ENCODE results near the gene MTAP. TPM values are rescaled to one million over a fixed set of nuclear protein-coding genes. Genes with fewer than 3 reads are reported as not detected.

The MTAP gene
- total and polyA plus RNA-seq, 10 donors, result 11.9 to 56.3 (median 42.1) TPM

GRCh38 chr9:21875893-21876292 is 73.5 kb downstream of the MTAP start:
- Histone ChIP-seq H3K27ac (no peak overlapping the region), H3K36me3 (peaks cover 0 to 49% (median 5%) of the 10 kb centered on the region in 6 donors), H3K27me3 (replicated peaks in 1 of 7) (no peaks in the 10 kb centered on the region), H3K4me1 (no peaks in the 10 kb centered on the region), H3K4me3 (no peak overlapping the region), H3K9me3 (peaks cover 0 to 42% (median 24%) of the 10 kb centered on the region in 8 donors)
- 81 to 90% (median 84%) methylated on average over 4 of the region's 4 CpGs for WGBS, 5 donors
- no peak for DNase-seq
- TF ChIP-seq CTCF (IDR thresholded peaks at IDR 0.05 in 8 of 11, conservative IDR thresholded peaks at IDR 0.05 in 3 of 11), result no peak
- no peak for TF ChIP-seq POLR2A (IDR thresholded peaks at IDR 0.05)
- TF ChIP-seq POLR2AphosphoS5 (IDR thresholded peaks at IDR 0.05), result no peak
- intact Hi-C loops (cut with DNase I; ENCODE audit: low total_unique reads), result no loop called here

- Histone ChIP-seq H3K9me3 (peaks cover 0 to 50% (median 40%) of the 10 kb centered on the region in 8 donors), H3K36me3 (peaks cover 0 to 42% (median 5%) of the 10 kb centered on the region in 6 donors), H3K27me3 (replicated peaks in 1 of 7) (no peaks in the 10 kb centered on the region), H3K4me3 (no peak overlapping the region), H3K27ac (no peak overlapping the region), H3K4me1 (no peaks in the 10 kb centered on the region)
- no peak for DNase-seq
- intact Hi-C loops (cut with DNase I; ENCODE audit: low total_unique reads), result no loop called here
- no peak for TF ChIP-seq POLR2A (IDR thresholded peaks at IDR 0.05)
- no peak for TF ChIP-seq CTCF (IDR thresholded peaks at IDR 0.05 in 8 of 11, conservative IDR thresholded peaks at IDR 0.05 in 3 of 11)
- no peak for TF ChIP-seq POLR2AphosphoS5 (IDR thresholded peaks at IDR 0.05)
- WGBS, 5 donors, result 58 to 80% (median 68%) methylated on average over 3 of the region's 3 CpGs
Observed at GRCh38 chr9:21883642-21884041, 81.2 kb downstream of the MTAP start.

- no peaks in the 10 kb centered on the region for H3K27me3 ChIP-seq (replicated peaks in 1 of 7)
- 88 to 100% (median 100%) methylated on average over 1 of the region's 1 CpG for WGBS, 5 donors
- no peak overlapping the region for H3K27ac ChIP-seq
- peaks cover 0 to 30% (median 19%) of the 10 kb centered on the region in 8 donors for H3K9me3 ChIP-seq
- no peak overlapping the region for H3K4me3 ChIP-seq
- DNase-seq, result no peak
- peaks cover 0 to 43% (median 8%) of the 10 kb centered on the region in 6 donors for H3K36me3 ChIP-seq
- intact Hi-C loops (cut with DNase I; ENCODE audit: low total_unique reads), result no loop called here
- no peaks in the 10 kb centered on the region for H3K4me1 ChIP-seq
- TF ChIP-seq POLR2AphosphoS5 (IDR thresholded peaks at IDR 0.05) (no peak), CTCF (IDR thresholded peaks at IDR 0.05 in 8 of 11, conservative IDR thresholded peaks at IDR 0.05 in 3 of 11) (no peak), POLR2A (IDR thresholded peaks at IDR 0.05) (no peak)
Observed at GRCh38 chr9:21889673-21890072, 87.2 kb downstream of the MTAP start.

GRCh38 chr9:21890696-21891095 is 88.3 kb downstream of the MTAP start:
- H3K9me3 ChIP-seq, result peaks cover 0 to 33% (median 23%) of the 10 kb centered on the region in 8 donors
- H3K36me3 ChIP-seq, result peaks cover 0 to 43% (median 8%) of the 10 kb centered on the region in 6 donors
- H3K27ac ChIP-seq, result no peak overlapping the region
- WGBS, 5 donors, result 93 to 97% (median 96%) methylated on average over 5 of the region's 5 CpGs
- no peak for TF ChIP-seq POLR2A (IDR thresholded peaks at IDR 0.05)
- no peak for TF ChIP-seq CTCF (IDR thresholded peaks at IDR 0.05 in 8 of 11, conservative IDR thresholded peaks at IDR 0.05 in 3 of 11)
- TF ChIP-seq POLR2AphosphoS5 (IDR thresholded peaks at IDR 0.05), result no peak
- no peaks in the 10 kb centered on the region for H3K4me1 ChIP-seq
- H3K27me3 ChIP-seq (replicated peaks in 1 of 7), result no peaks in the 10 kb centered on the region
- intact Hi-C loops (cut with DNase I; ENCODE audit: low total_unique reads), result no loop called here
- DNase-seq, result no peak
- H3K4me3 ChIP-seq, result no peak overlapping the region
